DND-41 (cell line): ENCODE measurements around the gene ZNF174.

Experiments used
- ATAC-seq: fragments of 200-7000 bp; cut with Tn5 transposase; 3 replicates; pipeline ENCODE4 v1.9.1; 2021; ENCODE audit warnings: low read depth; ENCODE audit not compliant: insufficient read depth
- DNase-seq: peaks from one replicate; pipeline ENCODE4 v3.0.0-alpha.2; 2020
- H2AFZ ChIP-seq: 2 replicates; pipeline ENCODE4 v1.6.0; 2012; ENCODE audit warnings: low read depth, low read length
- H3K27ac ChIP-seq: 2 replicates; pipeline ENCODE4 v1.5.1; 2012; ENCODE audit warnings: low read length, inconsistent platforms
- H3K27me3 ChIP-seq: fragments of 200-600 bp; sonication (generic); 2 replicates; pipeline ENCODE4 v1.6.0; 2012; ENCODE audit warnings: low read length, mild to moderate bottlenecking, inconsistent platforms; ENCODE audit not compliant: insufficient read depth, poor library complexity
- H3K36me3 ChIP-seq: 2 replicates; pipeline ENCODE4 v1.5.1; 2012; ENCODE audit warnings: low read length, inconsistent platforms; ENCODE audit not compliant: insufficient read depth
- H3K4me1 ChIP-seq: 2 replicates; pipeline ENCODE4 v1.5.1; 2012; ENCODE audit warnings: mild to moderate bottlenecking, low read length; ENCODE audit not compliant: insufficient read depth
- H3K4me2 ChIP-seq: 2 replicates; pipeline ENCODE4 v1.6.0; 2012; ENCODE audit warnings: mild to moderate bottlenecking, moderate library complexity, low read length, inconsistent platforms; ENCODE audit not compliant: insufficient read depth
- H3K4me3 ChIP-seq, 2 experiments: fragments of 200-600 bp in 1 of 2; shearing (Covaris generic) in 1 of 2; 2 replicates each; pipeline ENCODE4 v1.5.1; 2012 to 2016; ENCODE audit warnings: inconsistent platforms in 2 of 2, low read length in 2 of 2, mild to moderate bottlenecking in 2 of 2, low read depth in 1 of 2, moderate library complexity in 1 of 2
- H3K79me2 ChIP-seq: 2 replicates; pipeline ENCODE4 v1.6.0; 2012; ENCODE audit warnings: low read length, inconsistent platforms; ENCODE audit not compliant: insufficient read depth
- H3K9ac ChIP-seq: 2 replicates; pipeline ENCODE4 v1.6.0; 2012; ENCODE audit warnings: low read depth, mild to moderate bottlenecking, inconsistent platforms, low read length, moderate library complexity
- H3K9me3 ChIP-seq: 2 replicates; pipeline ENCODE4 v1.5.1; 2012; ENCODE audit warnings: low read length, moderate library complexity, mild to moderate bottlenecking, inconsistent platforms; ENCODE audit not compliant: insufficient read depth, severe bottlenecking
- H4K20me1 ChIP-seq: 2 replicates; pipeline ENCODE4 v1.6.0; 2012; ENCODE audit warnings: low read length; ENCODE audit not compliant: insufficient read depth
- EZH2 ChIP-seq: IDR thresholded peaks from 3 replicates; pipeline ENCODE4 v1.6.1; 2012; ENCODE audit warnings: borderline replicate concordance, low read depth, mild to moderate bottlenecking, moderate library complexity, low read length, inconsistent platforms; ENCODE audit not compliant: severe bottlenecking
- TF ChIP-seq, protein P1 (sequence below): IDR thresholded peaks from 2 replicates; pipeline ENCODE4 v1.5.1; 2012; ENCODE audit warnings: borderline replicate concordance, low read length, moderate library complexity, mild to moderate bottlenecking; ENCODE audit not compliant: poor library complexity, severe bottlenecking; ENCODE audit errors: extremely low read depth

Gene ZNF174

GRCh38 chr16:3443108-3444031 is 42.4 kb downstream of the ZNF174 start, which contains the start of the genes NAA60 and ZNF597:
Gene NAA60, plus strand, starts transcription at chr16:3443680. Its CDS starts 32,548 bp downstream, at chr16:3476228.
Gene ZNF597, minus strand, starts transcription at chr16:3443504. Its CDS starts 351 bp downstream, at chr16:3443153.
- peaks cover 48% of the 10 kb centered on the region for H3K79me2 ChIP-seq
- peak within 1 kb of the TSS; percentile 75 for H3K27ac ChIP-seq
- peaks cover 22% of the 10 kb centered on the region for H3K36me3 ChIP-seq

DNA sequence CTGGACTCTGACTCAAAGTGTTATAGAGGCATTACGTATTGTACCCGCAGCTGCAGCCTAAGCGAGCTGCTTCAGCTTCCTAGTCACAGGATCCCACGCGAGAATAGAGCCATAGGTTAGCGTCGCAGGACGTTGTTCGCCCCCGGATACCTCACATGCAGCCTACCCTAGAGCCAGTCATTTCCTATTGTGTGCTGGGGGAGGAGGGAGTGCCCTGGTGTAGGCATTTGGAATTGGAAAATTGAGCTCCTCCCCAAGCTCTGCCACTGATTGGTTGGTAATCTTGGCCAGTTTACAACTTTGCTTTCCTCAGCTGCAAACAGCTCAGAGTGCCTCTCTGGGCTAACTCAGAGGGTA is 43.0 kb downstream of the ZNF174 start:
- H3K27ac ChIP-seq: peak overlapping the region; percentile 75
- no peaks in the 10 kb centered on the region for H3K27me3 ChIP-seq
- H3K9ac ChIP-seq: peak overlapping the region; percentile 65
- peak overlapping the region; percentile 47 to 74; a peak in 3 of 4 replicates for H3K4me3 ChIP-seq
- TF ChIP-seq, protein P1, sequence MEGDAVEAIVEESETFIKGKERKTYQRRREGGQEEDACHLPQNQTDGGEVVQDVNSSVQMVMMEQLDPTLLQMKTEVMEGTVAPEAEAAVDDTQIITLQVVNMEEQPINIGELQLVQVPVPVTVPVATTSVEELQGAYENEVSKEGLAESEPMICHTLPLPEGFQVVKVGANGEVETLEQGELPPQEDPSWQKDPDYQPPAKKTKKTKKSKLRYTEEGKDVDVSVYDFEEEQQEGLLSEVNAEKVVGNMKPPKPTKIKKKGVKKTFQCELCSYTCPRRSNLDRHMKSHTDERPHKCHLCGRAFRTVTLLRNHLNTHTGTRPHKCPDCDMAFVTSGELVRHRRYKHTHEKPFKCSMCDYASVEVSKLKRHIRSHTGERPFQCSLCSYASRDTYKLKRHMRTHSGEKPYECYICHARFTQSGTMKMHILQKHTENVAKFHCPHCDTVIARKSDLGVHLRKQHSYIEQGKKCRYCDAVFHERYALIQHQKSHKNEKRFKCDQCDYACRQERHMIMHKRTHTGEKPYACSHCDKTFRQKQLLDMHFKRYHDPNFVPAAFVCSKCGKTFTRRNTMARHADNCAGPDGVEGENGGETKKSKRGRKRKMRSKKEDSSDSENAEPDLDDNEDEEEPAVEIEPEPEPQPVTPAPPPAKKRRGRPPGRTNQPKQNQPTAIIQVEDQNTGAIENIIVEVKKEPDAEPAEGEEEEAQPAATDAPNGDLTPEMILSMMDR: no peak
- no peak for TF ChIP-seq EZH2
- H3K4me1 ChIP-seq: peaks cover 19% of the 10 kb centered on the region
- H4K20me1 ChIP-seq: 0 out of 2 replicates have a peak, but pooled peaks cover 3% of the 10 kb centered on the region
- ATAC-seq (peak; percentile 61), DNase-seq (peak; percentile 52)
- peaks cover 27% of the 10 kb centered on the region for H3K36me3 ChIP-seq
- H3K9me3 ChIP-seq: peaks cover 2% of the 10 kb centered on the region
- peak overlapping the region; percentile 91 for H3K4me2 ChIP-seq
- H3K79me2 ChIP-seq: peaks cover 46% of the 10 kb centered on the region
- peak overlapping the region; percentile 68 for H2AFZ ChIP-seq

More at GRCh38 chr16:3443108-3444031, 42.4 kb downstream of the ZNF174 start, which contains the start of the genes NAA60 and ZNF597:
- Histone ChIP-seq H3K27me3 (no peaks in the 10 kb centered on the region), H2AFZ (peak within 1 kb of the TSS; percentile 75), H3K9me3 (peaks cover 2% of the 10 kb centered on the region), H3K9ac (peak within 1 kb of the TSS; percentile 65), H3K4me1 (peaks cover 19% of the 10 kb centered on the region), H3K4me2 (peak within 1 kb of the TSS; percentile 91), H4K20me1 (0 out of 2 replicates have a peak, but pooled peaks cover 3% of the 10 kb centered on the region), H3K4me3 (peak within 1 kb of the TSS; percentile 47 to 74)
- TF ChIP-seq, protein P1: no peak
- peak; percentile 98 for ATAC-seq
- peak; percentile 89 for DNase-seq

GRCh38 chr16:3454093-3454492 is 53.1 kb downstream of the ZNF174 start:
- Histone ChIP-seq H3K4me3 (no peak overlapping the region), H2AFZ (no peak overlapping the region), H3K9ac (no peak overlapping the region), H3K9me3 (no peaks in the 10 kb centered on the region), H3K27ac (no peak overlapping the region), H3K79me2 (peaks cover 21% of the 10 kb centered on the region), H3K27me3 (no peaks in the 10 kb centered on the region), H3K4me1 (peaks cover 19% of the 10 kb centered on the region), H3K36me3 (peaks cover 5% of the 10 kb centered on the region), H3K4me2 (no peak overlapping the region), H4K20me1 (peaks cover 4% of the 10 kb centered on the region; the same call in 1 of the 2 replicates)
- DNase-seq: no peak
- no peak for ATAC-seq
- no peak for TF ChIP-seq EZH2
- TF ChIP-seq, protein P1: no peak
